IPS DF 6.9 (cell line): Measurements from ENCODE around the gene HARS1.
"Not testable (repeated sequence)": the region's sequence is repeated elsewhere in the genome, so short reads cannot be mapped to it uniquely, and the experiment has no call there.

Experiments
- DNase-seq: peaks from one replicate; pipeline ENCODE4 v3.0.0-alpha.2; 2013; ENCODE audit warnings: low read depth, low spot score
- H3K27ac ChIP-seq: one replicate; pipeline ENCODE4 v1.5.1; 2013; ENCODE audit warnings: low read length, control low read depth
- H3K27me3 ChIP-seq: 2 replicates; pipeline ENCODE4 v1.6.1; 2013; ENCODE audit warnings: mild to moderate bottlenecking, low read length; ENCODE audit not compliant: control insufficient read depth, insufficient read depth
- H3K36me3 ChIP-seq: 2 replicates; pipeline ENCODE4 v1.6.1; 2013; ENCODE audit warnings: low read length; ENCODE audit not compliant: control insufficient read depth, insufficient read depth
- H3K4me1 ChIP-seq: 2 replicates; pipeline ENCODE4 v1.6.1; 2013; ENCODE audit warnings: low read length; ENCODE audit not compliant: control insufficient read depth, insufficient read depth
- H3K4me3 ChIP-seq: 2 replicates; pipeline ENCODE4 v1.5.1; 2013; ENCODE audit warnings: mild to moderate bottlenecking, low read length
- H3K9me3 ChIP-seq: 2 replicates; pipeline ENCODE4 v1.6.1; 2013; ENCODE audit warnings: low read length, inconsistent platforms; ENCODE audit not compliant: control insufficient read depth, insufficient read depth
- WGBS: extraction: QIAGEN DNeasy Blood & Tissue Kit; methylation state at CpG from one replicate; pipeline ENCODE4 v1.1.7; 2013; ENCODE audit warnings: mixed read lengths, missing lambda C conversion rate; ENCODE audit not compliant: insufficient read length, insufficient coverage; 5-methylcytosine and 5-hydroxymethylcytosine counted together

HARS1 gene

GRCh38 chr5:140690941-140691924 is at the start of gene HARS1, which contains the start of gene HARS2:
Gene HARS1 (minus strand): TSS chr5:140691370. CDS start chr5:140691304, 66 bp downstream.
Gene HARS2 (plus strand): TSS chr5:140691455. CDS start chr5:140691649, 194 bp downstream.
- H3K36me3 ChIP-seq = peaks cover 11% of the 10 kb centered on the region; the same call in 1 of the 2 replicates
- peak; percentile 80 for DNase-seq
- H3K27me3 ChIP-seq = no peaks in the 10 kb centered on the region
- H3K4me3 ChIP-seq = peak within 1 kb of the TSS; percentile 93
- WGBS = no CpG with 5 or more reads among the region's 61 CpGs
- no peaks in the 10 kb centered on the region for H3K9me3 ChIP-seq
- no peak within 1 kb of the TSS for H3K27ac ChIP-seq
- H3K4me1 ChIP-seq = no peaks in the 10 kb centered on the region

GRCh38 chr5:140737486-140737885 is 46.3 kb upstream of the HARS1 start:
- WGBS = no CpG with 5 or more reads among the region's 1 CpG

GRCh38 chr5:140734354-140734753 is 43.2 kb upstream of the HARS1 start:
- no peak for DNase-seq
- no peaks in the 10 kb centered on the region for H3K27me3 ChIP-seq
- no CpG with 5 or more reads among the region's 7 CpGs for WGBS
- H3K4me3 ChIP-seq = no peak overlapping the region
- no peaks in the 10 kb centered on the region for H3K9me3 ChIP-seq
- H3K4me1 ChIP-seq = no peaks in the 10 kb centered on the region
- H3K27ac ChIP-seq = no peak overlapping the region
- no peaks in the 10 kb centered on the region for H3K36me3 ChIP-seq

More at GRCh38 chr5:140737486-140737885, 46.3 kb upstream of the HARS1 start:
- DNase-seq = no peak
- no peaks in the 10 kb centered on the region for H3K36me3 ChIP-seq
- no peak overlapping the region for H3K4me3 ChIP-seq
- H3K4me1 ChIP-seq = no peaks in the 10 kb centered on the region
- H3K27me3 ChIP-seq = no peaks in the 10 kb centered on the region
- H3K9me3 ChIP-seq = no peaks in the 10 kb centered on the region
- H3K27ac ChIP-seq = no peak overlapping the region

GRCh38 chr5:140733098-140733497 is 41.9 kb upstream of the HARS1 start:
- no peak overlapping the region for H3K27ac ChIP-seq
- no peaks in the 10 kb centered on the region for H3K36me3 ChIP-seq
- DNase-seq = no peak
- no peaks in the 10 kb centered on the region for H3K9me3 ChIP-seq
- H3K4me1 ChIP-seq = no peaks in the 10 kb centered on the region
- H3K4me3 ChIP-seq = no peak overlapping the region
- no peaks in the 10 kb centered on the region for H3K27me3 ChIP-seq
- no CpG with 5 or more reads among the region's 4 CpGs for WGBS

GRCh38 chr5:140725799-140726471 is 34.8 kb upstream of the HARS1 start:
- H3K9me3 ChIP-seq = no peaks in the 10 kb centered on the region
- H3K4me3 ChIP-seq = peak overlapping the region; percentile 92
- no CpG with 5 or more reads among the region's 23 CpGs for WGBS
- H3K27ac ChIP-seq = no peak overlapping the region
- H3K4me1 ChIP-seq = no peaks in the 10 kb centered on the region
- no peaks in the 10 kb centered on the region for H3K27me3 ChIP-seq
- peak; percentile 67 for DNase-seq
- no peaks in the 10 kb centered on the region for H3K36me3 ChIP-seq

GRCh38 chr5:140721395-140721794 is 30.2 kb upstream of the HARS1 start:
- WGBS = no CpG with 5 or more reads among the region's 5 CpGs

GRCh38 chr5:140720738-140721137 is 29.6 kb upstream of the HARS1 start:
- not testable (repeated sequence) for H3K27me3 ChIP-seq, DNase-seq
- no CpG with 5 or more reads among the region's 6 CpGs for WGBS

More at GRCh38 chr5:140721395-140721794, 30.2 kb upstream of the HARS1 start:
- not testable (repeated sequence) for H3K36me3 ChIP-seq, H3K27ac ChIP-seq, H3K4me3 ChIP-seq, H3K4me1 ChIP-seq, H3K27me3 ChIP-seq, H3K9me3 ChIP-seq, DNase-seq

GRCh38 chr5:140718266-140718592 is 27.1 kb upstream of the HARS1 start:
- WGBS = no CpG with 5 or more reads among the region's 7 CpGs
- DNase-seq = no peak
- Histone ChIP-seq H3K4me1 (no peaks in the 10 kb centered on the region), H3K9me3 (no peaks in the 10 kb centered on the region), H3K27me3 (no peaks in the 10 kb centered on the region), H3K36me3 (no peaks in the 10 kb centered on the region), H3K4me3 (no peak overlapping the region), H3K27ac (no peak overlapping the region)

More at GRCh38 chr5:140720738-140721137, 29.6 kb upstream of the HARS1 start:
- not testable (repeated sequence) for H3K4me1 ChIP-seq, H3K9me3 ChIP-seq, H3K27ac ChIP-seq, H3K4me3 ChIP-seq, H3K36me3 ChIP-seq

- no CpG with 5 or more reads among the region's 2 CpGs for WGBS
- H3K36me3 ChIP-seq, H3K4me3 ChIP-seq, H3K4me1 ChIP-seq, DNase-seq, H3K27me3 ChIP-seq, H3K27ac ChIP-seq, H3K9me3 ChIP-seq: not testable (repeated sequence)
Observed at GRCh38 chr5:140716238-140716637, 25.1 kb upstream of the HARS1 start.

GRCh38 chr5:140713562-140714094 is 22.5 kb upstream of the HARS1 start:
- Histone ChIP-seq H3K9me3 (no peaks in the 10 kb centered on the region), H3K36me3 (no peaks in the 10 kb centered on the region), H3K27ac (no peak overlapping the region), H3K4me3 (no peak overlapping the region), H3K4me1 (no peaks in the 10 kb centered on the region), H3K27me3 (no peaks in the 10 kb centered on the region)
- no CpG with 5 or more reads among the region's 1 CpG for WGBS
- no peak for DNase-seq
